Activated T-helper 1 cell treated with anti-CD3 and anti-CD28 coated beads, Interleukin-12 subunit alpha, Interleukin-12 subunit beta, Interleukin-2, Interleukin-4 antibody, amounts not matched to agents 30 ng/mL and 10 ng/mL and 1 ng/mL, durations not matched to agents 14 hours and 24 hours and 36 hours (primary cell): ENCODE measurements around the gene MAML3. TPM values are rescaled to one million over a fixed set of nuclear protein-coding genes. Genes with fewer than 3 reads are reported as not detected.
A peak's percentile ranks its signal among the peaks of the same experiment; 100 is the strongest.

Experiments used
- DNase-seq: peaks from one replicate; pipeline ENCODE4 v3.0.0; 2021; ENCODE audit warnings: low spot score
- H3K27ac Mint-ChIP-seq: one replicate; pipeline ENCODE4 v1.8.0; 2021; ENCODE audit warnings: mild to moderate bottlenecking, mixed read lengths
- H3K27me3 Mint-ChIP-seq: one replicate; pipeline ENCODE4 v1.8.0; 2022; ENCODE audit warnings: mild to moderate bottlenecking, moderate library complexity, mixed read lengths; ENCODE audit not compliant: insufficient read depth
- H3K36me3 Mint-ChIP-seq: one replicate; pipeline ENCODE4 v1.8.0; 2021; ENCODE audit warnings: low read depth, mixed read lengths
- H3K4me1 Mint-ChIP-seq: one replicate; pipeline ENCODE4 v1.8.0; 2021; ENCODE audit warnings: low read depth, mixed read lengths
- H3K4me3 Mint-ChIP-seq: one replicate; pipeline ENCODE4 v1.8.0; 2021; ENCODE audit warnings: mild to moderate bottlenecking, moderate library complexity, mixed read lengths
- H3K9me3 Mint-ChIP-seq: one replicate; pipeline ENCODE4 v1.8.0; 2021; ENCODE audit warnings: mixed read lengths
- intact Hi-C: fragments of 100-400 bp; cut with micrococcal nuclease; formaldehyde crosslinking; loops from one replicate; pipeline ENCODE4 v1.15.1; 2024
- total RNA-seq: library from RNA; stranded (reverse); gene quantifications from 2 replicates; pipeline ENCODE4 v1.2.3, GENCODE V29; 2022

MAML3 gene
- total RNA-seq, 1 donor from 2014 or later = 0.47 TPM

GRCh38 chr4:139744232-139744631, 409.8 kb downstream of the MAML3 start:
- no peak overlapping the region for H3K27ac Mint-ChIP-seq
- H3K4me1 Mint-ChIP-seq = no peaks in the 10 kb centered on the region
- intact Hi-C loops = no loop called here
- no peak for DNase-seq
- peaks cover 3% of the 10 kb centered on the region for H3K27me3 Mint-ChIP-seq
- no peak overlapping the region for H3K4me3 Mint-ChIP-seq
- H3K36me3 Mint-ChIP-seq = no peaks in the 10 kb centered on the region
- no peaks in the 10 kb centered on the region for H3K9me3 Mint-ChIP-seq

- DNase-seq = no peak
- H3K27me3 Mint-ChIP-seq = peaks cover 3% of the 10 kb centered on the region
- intact Hi-C loops = no loop called here
Observed at GRCh38 chr4:139743027-139743426, 411.0 kb downstream of the MAML3 start.

GRCh38 chr4:139740531-139741041, 413.4 kb downstream of the MAML3 start:
- intact Hi-C loops = no loop called here
- H3K27me3 Mint-ChIP-seq = peaks cover 27% of the 10 kb centered on the region
- no peaks in the 10 kb centered on the region for H3K9me3 Mint-ChIP-seq
- no peak overlapping the region for H3K27ac Mint-ChIP-seq
- H3K4me1 Mint-ChIP-seq = no peaks in the 10 kb centered on the region
- no peak overlapping the region for H3K4me3 Mint-ChIP-seq
- no peaks in the 10 kb centered on the region for H3K36me3 Mint-ChIP-seq
- no peak for DNase-seq

More at GRCh38 chr4:139743027-139743426, 411.0 kb downstream of the MAML3 start:
- Mint-ChIP-seq H3K4me3 (no peak overlapping the region), H3K27ac (no peak overlapping the region), H3K4me1 (no peaks in the 10 kb centered on the region), H3K36me3 (no peaks in the 10 kb centered on the region), H3K9me3 (no peaks in the 10 kb centered on the region)

GRCh38 chr4:139740121-139740520, 413.9 kb downstream of the MAML3 start:
- intact Hi-C loops = no loop called here
- Mint-ChIP-seq H3K36me3 (no peaks in the 10 kb centered on the region), H3K4me3 (no peak overlapping the region), H3K9me3 (no peaks in the 10 kb centered on the region), H3K27me3 (peaks cover 28% of the 10 kb centered on the region), H3K4me1 (no peaks in the 10 kb centered on the region), H3K27ac (no peak overlapping the region)
- DNase-seq = no peak

GRCh38 chr4:139738846-139739613, 415.0 kb downstream of the MAML3 start:
- intact Hi-C loops = loop anchor here (5.0 to 10.0 kb wide), 2 partner anchors 213 to 276 kb away; no protein-coding TSS in a partner anchor
- Mint-ChIP-seq H3K9me3 (no peaks in the 10 kb centered on the region), H3K27ac (no peak overlapping the region), H3K36me3 (no peaks in the 10 kb centered on the region), H3K27me3 (peaks cover 36% of the 10 kb centered on the region), H3K4me3 (no peak overlapping the region), H3K4me1 (peaks cover 6% of the 10 kb centered on the region)
- no peak for DNase-seq

GRCh38 chr4:139736661-139737060, 417.3 kb downstream of the MAML3 start:
- no peak for DNase-seq
- Mint-ChIP-seq H3K27me3 (peaks cover 48% of the 10 kb centered on the region), H3K27ac (no peak overlapping the region), H3K4me1 (peaks cover 6% of the 10 kb centered on the region), H3K9me3 (no peaks in the 10 kb centered on the region), H3K36me3 (no peaks in the 10 kb centered on the region), H3K4me3 (no peak overlapping the region)
- intact Hi-C loops = loop anchor here (5.0 to 10.0 kb wide), 2 partner anchors 216 to 278 kb away; no protein-coding TSS in a partner anchor

GRCh38 chr4:139736274-139736660, 417.7 kb downstream of the MAML3 start:
- DNase-seq = no peak
- no peaks in the 10 kb centered on the region for H3K36me3 Mint-ChIP-seq

GRCh38 chr4:139735381-139736273, 418.4 kb downstream of the MAML3 start:
- peaks cover 6% of the 10 kb centered on the region for H3K4me1 Mint-ChIP-seq
- peaks cover 45% of the 10 kb centered on the region for H3K27me3 Mint-ChIP-seq
- H3K27ac Mint-ChIP-seq = no peak overlapping the region
- H3K36me3 Mint-ChIP-seq = no peaks in the 10 kb centered on the region
- no peaks in the 10 kb centered on the region for H3K9me3 Mint-ChIP-seq
- H3K4me3 Mint-ChIP-seq = peak overlapping the region; percentile 66
- no peak for DNase-seq
- intact Hi-C loops = loop anchor here (1.0 to 10.0 kb wide), 6 partner anchors 77 to 591 kb away; no protein-coding TSS in a partner anchor

More at GRCh38 chr4:139736274-139736660, 417.7 kb downstream of the MAML3 start:
- Mint-ChIP-seq H3K4me3 (no peak overlapping the region), H3K27me3 (peaks cover 48% of the 10 kb centered on the region), H3K4me1 (peaks cover 6% of the 10 kb centered on the region), H3K27ac (no peak overlapping the region), H3K9me3 (no peaks in the 10 kb centered on the region)
- intact Hi-C loops = loop anchor here (5.0 to 10.0 kb wide), 2 partner anchors 216 to 279 kb away; no protein-coding TSS in a partner anchor

GRCh38 chr4:139734875-139735380, 419.1 kb downstream of the MAML3 start:
- no peak overlapping the region for H3K27ac Mint-ChIP-seq
- H3K4me3 Mint-ChIP-seq = peak overlapping the region; percentile 66
- H3K4me1 Mint-ChIP-seq = peaks cover 6% of the 10 kb centered on the region
- intact Hi-C loops = loop anchor here (1.0 to 10.0 kb wide), 8 partner anchors 76 to 625 kb away; partner anchors contain the start of gene MAML3
- H3K36me3 Mint-ChIP-seq = no peaks in the 10 kb centered on the region
- peaks cover 45% of the 10 kb centered on the region for H3K27me3 Mint-ChIP-seq
- no peaks in the 10 kb centered on the region for H3K9me3 Mint-ChIP-seq
- peak; percentile 42 for DNase-seq

GRCh38 chr4:139734201-139734874, 419.6 kb downstream of the MAML3 start:
- no peaks in the 10 kb centered on the region for H3K36me3 Mint-ChIP-seq
- no peak overlapping the region for H3K27ac Mint-ChIP-seq
- H3K4me1 Mint-ChIP-seq = peaks cover 6% of the 10 kb centered on the region
- peak overlapping the region; percentile 66 for H3K4me3 Mint-ChIP-seq
- DNase-seq = no peak
- H3K9me3 Mint-ChIP-seq = no peaks in the 10 kb centered on the region
- H3K27me3 Mint-ChIP-seq = peaks cover 45% of the 10 kb centered on the region
- intact Hi-C loops = loop anchor here (1.0 to 10.0 kb wide), 5 partner anchors 76 to 626 kb away; partner anchors contain the start of gene MAML3

- Mint-ChIP-seq H3K4me1 (peaks cover 6% of the 10 kb centered on the region), H3K36me3 (no peaks in the 10 kb centered on the region), H3K27me3 (peaks cover 45% of the 10 kb centered on the region), H3K9me3 (no peaks in the 10 kb centered on the region), H3K27ac (no peak overlapping the region), H3K4me3 (no peak overlapping the region)
- DNase-seq = no peak
- intact Hi-C loops = loop anchor here (5.0 to 10.0 kb wide), 2 partner anchors 282 to 419 kb away; partner anchors contain the start of gene MAML3
Observed at GRCh38 chr4:139732991-139733570, 420.9 kb downstream of the MAML3 start.

- intact Hi-C loops = no loop called here
- H3K9me3 Mint-ChIP-seq = no peaks in the 10 kb centered on the region
- no peak for DNase-seq
- H3K27me3 Mint-ChIP-seq = peaks cover 11% of the 10 kb centered on the region
- H3K4me3 Mint-ChIP-seq = no peak overlapping the region
- H3K4me1 Mint-ChIP-seq = no peaks in the 10 kb centered on the region
- H3K27ac Mint-ChIP-seq = no peak overlapping the region
- no peaks in the 10 kb centered on the region for H3K36me3 Mint-ChIP-seq
Observed at GRCh38 chr4:139728840-139729239, 425.1 kb downstream of the MAML3 start.
